ENCODE measurements around the gene MCFD2. TPM values are rescaled to one million over a fixed set of nuclear protein-coding genes. Genes with fewer than 3 reads are reported as not detected.

MCFD2 gene
- total RNA-seq, 2 experiments from 2014 or later: 27.7 to 31.8 TPM

DNA sequence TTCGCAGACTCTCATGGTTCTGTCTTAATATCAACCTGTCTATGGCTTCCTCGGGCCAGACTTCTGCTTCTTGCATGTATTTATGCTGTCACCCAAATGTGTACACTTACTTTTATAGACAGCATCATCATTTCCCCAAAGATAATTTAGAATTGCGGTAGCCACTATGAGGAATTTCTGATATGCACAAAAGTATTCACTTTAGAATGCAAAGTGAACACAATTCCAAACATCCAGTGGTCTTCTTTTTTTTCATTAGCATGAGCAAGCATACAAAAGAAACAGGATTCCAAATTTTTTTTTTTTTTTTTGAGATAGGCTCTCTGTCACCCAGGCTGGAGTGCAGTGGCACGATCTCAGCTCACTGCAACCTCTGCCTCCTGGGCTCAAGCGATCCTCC lies 21.0 kb upstream of the MCFD2 start:
- ChIA-PET CTCF (interaction anchor here (1.3 to 3.4 kb wide), 6 partner anchors 9 to 386 kb away, joined by 3 to 21 read pairs (median 6); no protein-coding TSS in a partner anchor), POLR2A (interaction anchor here (0.6 to 2.3 kb wide), 5 partner anchors 14 to 49 kb away, joined by 3 to 6 read pairs (median 4); partner anchors contain the start of gene MCFD2)
- no peak overlapping the region for H3K27ac Mint-ChIP-seq
- no peak for TF ChIP-seq CTCF (IDR thresholded peaks at IDR 0.05)
- no peak overlapping the region for H3K4me3 Mint-ChIP-seq
- peaks cover under 1% of the 10 kb centered on the region for H3K36me3 Mint-ChIP-seq (ENCODE audit: low read depth)
- ATAC-seq (no peak), DNase-seq (no peak)
- intact Hi-C loops (cut with micrococcal nuclease): no loop called here
- H3K9me3 Mint-ChIP-seq: no peaks in the 10 kb centered on the region
- no peaks in the 10 kb centered on the region for H3K27me3 Mint-ChIP-seq
- peaks cover 24% of the 10 kb centered on the region for H3K4me1 Mint-ChIP-seq (ENCODE audit: low read depth)

DNA sequence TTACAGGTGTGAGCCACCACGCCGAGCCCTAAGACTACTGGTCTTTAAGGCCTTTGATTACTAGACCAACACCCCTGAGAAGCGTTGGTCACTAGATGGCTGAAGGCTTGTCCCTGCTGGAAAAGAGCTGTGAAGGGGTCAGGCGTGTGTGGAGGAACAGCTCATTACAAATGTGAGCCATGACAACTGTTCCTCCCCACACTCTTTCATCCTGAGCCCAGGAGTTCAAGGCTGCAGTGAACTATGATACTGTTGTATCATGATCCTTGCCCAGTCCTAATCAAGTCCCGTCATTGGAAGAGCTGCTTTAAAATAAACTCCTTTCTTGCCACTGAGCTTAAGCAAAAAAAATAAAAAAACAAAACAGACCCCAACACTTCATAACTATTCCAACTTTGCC lies 19.5 kb upstream of the MCFD2 start:
- ChIA-PET POLR2A (interaction anchor here (2.3 kb wide), 1 partner anchor 12 kb away, joined by 6 read pairs; no protein-coding TSS in a partner anchor), CTCF (interaction anchor here (1.4 to 3.4 kb wide), 3 partner anchors 10 to 388 kb away, joined by 5 to 21 read pairs (median 8); no protein-coding TSS in a partner anchor)

GRCh38 chr2:46929612-46930011 lies 14.0 kb upstream of the MCFD2 start:
- TF ChIP-seq CTCF (IDR thresholded peaks at IDR 0.05): no peak
- intact Hi-C loops (cut with micrococcal nuclease): no loop called here
- Mint-ChIP-seq H3K4me1 (ENCODE audit: low read depth) (peaks cover 3% of the 10 kb centered on the region), H3K27me3 (no peaks in the 10 kb centered on the region), H3K9me3 (peaks cover 13% of the 10 kb centered on the region), H3K4me3 (no peak overlapping the region), H3K36me3 (ENCODE audit: low read depth) (peaks cover 15% of the 10 kb centered on the region), H3K27ac (no peak overlapping the region)
- ATAC-seq: no peak
- DNase-seq: no peak
- CTCF ChIA-PET: interaction anchor here (3.7 to 4.1 kb wide), 2 partner anchors 8 to 10 kb away, joined by 16 to 36 read pairs; no protein-coding TSS in a partner anchor
- POLR2A ChIA-PET: no interaction called here

More for the DNA sequence above, 19.5 kb upstream of the MCFD2 start:
- Mint-ChIP-seq H3K9me3 (no peaks in the 10 kb centered on the region), H3K4me1 (ENCODE audit: low read depth) (peaks cover 19% of the 10 kb centered on the region), H3K4me3 (no peak overlapping the region), H3K36me3 (ENCODE audit: low read depth) (no peaks in the 10 kb centered on the region), H3K27ac (no peak overlapping the region), H3K27me3 (no peaks in the 10 kb centered on the region)
- TF ChIP-seq CTCF (IDR thresholded peaks at IDR 0.05): no peak
- ATAC-seq: no peak
- no peak for DNase-seq
- intact Hi-C loops (cut with micrococcal nuclease): no loop called here

- Mint-ChIP-seq H3K4me1 (ENCODE audit: low read depth) (peaks cover 16% of the 10 kb centered on the region), H3K9me3 (peaks cover 13% of the 10 kb centered on the region), H3K36me3 (ENCODE audit: low read depth) (peaks cover 15% of the 10 kb centered on the region), H3K4me3 (no peak overlapping the region), H3K27ac (no peak overlapping the region), H3K27me3 (no peaks in the 10 kb centered on the region)
- no peak for ATAC-seq
- ChIA-PET POLR2A (interaction anchor here (1.4 to 2.2 kb wide), 2 partner anchors 8 to 12 kb away, joined by 3 to 9 read pairs; no protein-coding TSS in a partner anchor), CTCF (interaction anchor here (1.7 to 3.7 kb wide), 2 partner anchors 11 kb away, joined by 5 to 16 read pairs; partner anchors contain the start of gene MCFD2)
- intact Hi-C loops (cut with micrococcal nuclease): no loop called here
- no peak for DNase-seq
- no peak for TF ChIP-seq CTCF (IDR thresholded peaks at IDR 0.05)
Observed at GRCh38 chr2:46926863-46927262, 11.3 kb upstream of the MCFD2 start.

Data from activated CD8-positive, alpha-beta T cell treated with anti-CD3 and anti-CD28 coated beads for 36 hours (primary cell).